ENCODE data around the gene GZMM.

GZMM gene

GRCh38 chr19:497491-497868 lies 46.4 kb upstream of the GZMM start:
- in situ Hi-C loops (cut with HindIII; ENCODE audit: low sequenced_read_pairs), result no loop called here
- TF ChIP-seq, protein P1, sequence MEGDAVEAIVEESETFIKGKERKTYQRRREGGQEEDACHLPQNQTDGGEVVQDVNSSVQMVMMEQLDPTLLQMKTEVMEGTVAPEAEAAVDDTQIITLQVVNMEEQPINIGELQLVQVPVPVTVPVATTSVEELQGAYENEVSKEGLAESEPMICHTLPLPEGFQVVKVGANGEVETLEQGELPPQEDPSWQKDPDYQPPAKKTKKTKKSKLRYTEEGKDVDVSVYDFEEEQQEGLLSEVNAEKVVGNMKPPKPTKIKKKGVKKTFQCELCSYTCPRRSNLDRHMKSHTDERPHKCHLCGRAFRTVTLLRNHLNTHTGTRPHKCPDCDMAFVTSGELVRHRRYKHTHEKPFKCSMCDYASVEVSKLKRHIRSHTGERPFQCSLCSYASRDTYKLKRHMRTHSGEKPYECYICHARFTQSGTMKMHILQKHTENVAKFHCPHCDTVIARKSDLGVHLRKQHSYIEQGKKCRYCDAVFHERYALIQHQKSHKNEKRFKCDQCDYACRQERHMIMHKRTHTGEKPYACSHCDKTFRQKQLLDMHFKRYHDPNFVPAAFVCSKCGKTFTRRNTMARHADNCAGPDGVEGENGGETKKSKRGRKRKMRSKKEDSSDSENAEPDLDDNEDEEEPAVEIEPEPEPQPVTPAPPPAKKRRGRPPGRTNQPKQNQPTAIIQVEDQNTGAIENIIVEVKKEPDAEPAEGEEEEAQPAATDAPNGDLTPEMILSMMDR (IDR thresholded peaks at IDR 0.05; ENCODE audit: low read depth, low read length, missing control alignments), result no peak
- H3K4me3 ChIP-seq (ENCODE audit: low read depth, low read length), result no peak overlapping the region

GRCh38 chr19:497869-498510 lies 45.9 kb upstream of the GZMM start:
- no peak overlapping the region for H3K4me3 ChIP-seq (ENCODE audit: low read depth, low read length)
- no peak for DNase-seq (ENCODE audit: low read depth)
- TF ChIP-seq, protein P1 (IDR thresholded peaks at IDR 0.05; ENCODE audit: low read depth, low read length, missing control alignments), result no peak
- in situ Hi-C loops (cut with HindIII; ENCODE audit: low sequenced_read_pairs), result no loop called here

More at GRCh38 chr19:497491-497868, 46.4 kb upstream of the GZMM start:
- DNase-seq (ENCODE audit: low read depth), result no peak

DNA sequence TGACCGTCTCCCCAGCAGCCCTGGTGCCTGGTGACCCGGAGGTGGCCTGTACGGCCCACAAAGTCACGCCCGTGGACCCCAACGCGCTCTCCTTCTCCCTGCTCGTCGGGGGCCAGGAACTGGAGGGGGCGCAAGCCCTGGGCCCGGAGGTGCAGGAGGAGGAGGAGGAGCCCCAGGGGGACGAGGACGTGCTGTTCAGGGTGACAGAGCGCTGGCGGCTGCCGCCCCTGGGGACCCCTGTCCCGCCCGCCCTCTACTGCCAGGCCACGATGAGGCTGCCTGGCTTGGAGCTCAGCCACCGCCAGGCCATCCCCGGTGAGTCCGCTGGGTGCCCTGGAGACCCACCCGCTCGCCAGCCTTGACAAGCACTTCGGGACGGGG lies 45.4 kb upstream of the GZMM start:
- TF ChIP-seq, protein P1 (IDR thresholded peaks at IDR 0.05; ENCODE audit: low read depth, low read length, missing control alignments), result no peak
- H3K4me3 ChIP-seq (ENCODE audit: low read depth, low read length), result no peak overlapping the region
- in situ Hi-C loops (cut with HindIII; ENCODE audit: low sequenced_read_pairs), result no loop called here
- DNase-seq (ENCODE audit: low read depth), result no peak

DNA sequence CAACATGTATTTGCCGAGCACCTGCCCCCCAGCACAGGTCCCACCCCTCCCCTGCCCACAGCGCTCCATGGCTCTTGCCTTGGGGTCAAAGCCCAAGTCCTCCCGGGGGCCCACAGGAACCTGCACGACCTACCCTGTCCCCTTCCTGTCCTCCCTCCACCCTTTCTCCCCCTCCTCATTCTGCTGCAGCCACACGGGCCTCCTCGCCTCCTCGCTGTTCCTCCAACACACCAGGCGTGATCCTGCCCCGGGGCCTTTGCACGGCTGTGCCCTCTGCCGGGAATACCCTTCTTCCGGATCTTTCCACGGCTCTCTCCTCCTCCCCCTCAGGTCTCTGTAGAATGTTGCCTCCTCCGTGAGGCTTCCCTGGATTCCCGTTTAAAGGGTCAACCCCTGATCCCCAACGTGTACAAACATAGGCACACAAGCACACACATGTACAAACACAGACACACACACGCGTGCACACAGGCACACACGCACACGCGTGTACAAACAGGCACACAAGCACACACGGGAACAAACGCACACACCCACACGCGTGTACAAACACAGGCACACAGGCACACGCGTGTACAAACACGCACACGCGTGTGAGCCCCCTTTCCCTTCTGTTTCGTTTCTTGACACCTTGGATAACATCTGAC lies 44.8 kb upstream of the GZMM start:
- no peak for DNase-seq (ENCODE audit: low read depth)
- in situ Hi-C loops (cut with HindIII; ENCODE audit: low sequenced_read_pairs), result no loop called here

DNA sequence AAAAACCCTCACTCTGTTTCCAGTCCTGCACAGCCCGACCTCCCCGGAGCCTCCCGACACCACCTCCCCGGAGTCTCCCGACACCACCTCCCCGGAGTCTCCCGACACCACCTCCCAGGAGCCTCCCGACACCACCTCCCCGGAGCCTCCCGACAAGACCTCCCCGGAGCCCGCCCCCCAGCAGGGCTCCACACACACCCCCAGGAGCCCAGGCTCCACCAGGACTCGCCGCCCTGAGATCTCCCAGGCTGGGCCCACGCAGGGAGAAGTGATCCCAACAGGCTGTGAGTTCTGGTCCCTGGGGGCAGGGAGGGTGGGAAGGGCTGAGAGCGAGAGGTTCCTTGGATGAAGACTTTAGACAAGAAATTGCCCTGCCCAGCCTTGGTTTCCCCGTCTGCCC lies 42.2 kb upstream of the GZMM start:
- no peak overlapping the region for H3K4me3 ChIP-seq (ENCODE audit: low read depth, low read length)
- no peak for DNase-seq (ENCODE audit: low read depth)
- TF ChIP-seq, protein P1 (IDR thresholded peaks at IDR 0.05; ENCODE audit: low read depth, low read length, missing control alignments), result no peak
- in situ Hi-C loops (cut with HindIII; ENCODE audit: low sequenced_read_pairs), result no loop called here

More for the DNA sequence above, 44.8 kb upstream of the GZMM start:
- TF ChIP-seq, protein P1 (IDR thresholded peaks at IDR 0.05; ENCODE audit: low read depth, low read length, missing control alignments), result no peak
- no peak overlapping the region for H3K4me3 ChIP-seq (ENCODE audit: low read depth, low read length)

GRCh38 chr19:504616-505015 lies 39.2 kb upstream of the GZMM start:
- no peak overlapping the region for H3K4me3 ChIP-seq (ENCODE audit: low read depth, low read length)
- in situ Hi-C loops (cut with HindIII; ENCODE audit: low sequenced_read_pairs), result no loop called here
- TF ChIP-seq, protein P1 (IDR thresholded peaks at IDR 0.05; ENCODE audit: low read depth, low read length, missing control alignments), result no peak
- DNase-seq (ENCODE audit: low read depth), result no peak
